GM21447 (cell line): Measurements from ENCODE around the gene MDM4.

Experiments
- ATAC-seq: cut with Tn5 transposase; IDR thresholded peaks from one replicate; pipeline ENCODE4 v1.9.1; 2021; ENCODE audit not compliant: unreplicated experiment

The MDM4 gene

DNA sequence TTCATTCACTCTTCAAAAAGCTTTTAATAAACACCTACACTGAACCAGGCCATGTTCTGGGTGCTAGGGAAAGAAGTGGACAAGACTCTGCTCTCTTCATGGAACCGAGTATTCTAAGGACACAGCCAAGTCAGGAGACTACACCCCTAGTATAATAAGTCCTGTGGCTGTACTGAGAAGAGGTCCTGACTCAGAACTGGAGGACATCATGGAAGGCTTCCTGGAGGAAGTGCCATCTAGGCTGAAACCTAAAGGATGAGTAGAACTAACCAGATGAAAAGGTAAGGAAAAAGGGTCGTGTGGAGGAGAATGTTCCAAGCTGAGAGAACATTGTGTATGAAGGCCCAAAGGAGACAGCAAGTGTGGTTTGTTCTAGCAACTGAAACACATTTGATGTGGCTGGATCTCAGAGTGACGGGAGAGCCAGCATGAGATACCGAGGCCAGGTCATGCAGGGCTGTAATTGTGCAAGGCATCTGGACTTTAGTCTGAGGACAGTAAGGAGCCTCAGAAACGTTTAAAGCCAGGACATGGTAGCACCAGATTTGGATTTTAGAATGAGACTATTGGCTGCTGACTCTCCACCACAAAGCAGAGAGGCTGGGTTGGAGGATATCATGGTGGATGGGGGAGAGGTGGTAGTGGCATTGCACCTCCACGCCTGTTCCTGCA lies 86.8 kb downstream of the MDM4 start:
- no peak for ATAC-seq

DNA sequence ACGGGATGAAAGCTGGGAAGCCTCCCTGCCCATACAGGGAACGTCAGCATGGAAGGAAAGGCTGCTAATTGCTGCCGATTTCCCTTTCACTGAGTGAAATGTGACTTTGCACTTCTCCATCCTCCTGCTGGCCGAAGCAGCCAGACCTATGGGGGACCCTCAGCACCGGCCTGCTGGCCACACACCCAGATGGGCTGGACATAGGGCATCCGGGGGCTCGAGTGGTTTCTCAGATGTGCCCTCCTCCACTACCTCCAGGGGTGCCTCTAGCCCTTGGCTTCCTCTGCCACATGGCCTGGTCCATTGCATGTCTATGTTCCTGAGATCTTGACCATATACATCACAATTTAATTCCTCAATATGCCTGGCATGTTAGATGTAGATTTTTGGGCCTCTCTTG lies 89.6 kb downstream of the MDM4 start:
- ATAC-seq = no peak
